ENCODE data around the gene PC. TPM values are rescaled to one million over a fixed set of nuclear protein-coding genes. Genes with fewer than 3 reads are reported as not detected.

Gene PC, protein sequence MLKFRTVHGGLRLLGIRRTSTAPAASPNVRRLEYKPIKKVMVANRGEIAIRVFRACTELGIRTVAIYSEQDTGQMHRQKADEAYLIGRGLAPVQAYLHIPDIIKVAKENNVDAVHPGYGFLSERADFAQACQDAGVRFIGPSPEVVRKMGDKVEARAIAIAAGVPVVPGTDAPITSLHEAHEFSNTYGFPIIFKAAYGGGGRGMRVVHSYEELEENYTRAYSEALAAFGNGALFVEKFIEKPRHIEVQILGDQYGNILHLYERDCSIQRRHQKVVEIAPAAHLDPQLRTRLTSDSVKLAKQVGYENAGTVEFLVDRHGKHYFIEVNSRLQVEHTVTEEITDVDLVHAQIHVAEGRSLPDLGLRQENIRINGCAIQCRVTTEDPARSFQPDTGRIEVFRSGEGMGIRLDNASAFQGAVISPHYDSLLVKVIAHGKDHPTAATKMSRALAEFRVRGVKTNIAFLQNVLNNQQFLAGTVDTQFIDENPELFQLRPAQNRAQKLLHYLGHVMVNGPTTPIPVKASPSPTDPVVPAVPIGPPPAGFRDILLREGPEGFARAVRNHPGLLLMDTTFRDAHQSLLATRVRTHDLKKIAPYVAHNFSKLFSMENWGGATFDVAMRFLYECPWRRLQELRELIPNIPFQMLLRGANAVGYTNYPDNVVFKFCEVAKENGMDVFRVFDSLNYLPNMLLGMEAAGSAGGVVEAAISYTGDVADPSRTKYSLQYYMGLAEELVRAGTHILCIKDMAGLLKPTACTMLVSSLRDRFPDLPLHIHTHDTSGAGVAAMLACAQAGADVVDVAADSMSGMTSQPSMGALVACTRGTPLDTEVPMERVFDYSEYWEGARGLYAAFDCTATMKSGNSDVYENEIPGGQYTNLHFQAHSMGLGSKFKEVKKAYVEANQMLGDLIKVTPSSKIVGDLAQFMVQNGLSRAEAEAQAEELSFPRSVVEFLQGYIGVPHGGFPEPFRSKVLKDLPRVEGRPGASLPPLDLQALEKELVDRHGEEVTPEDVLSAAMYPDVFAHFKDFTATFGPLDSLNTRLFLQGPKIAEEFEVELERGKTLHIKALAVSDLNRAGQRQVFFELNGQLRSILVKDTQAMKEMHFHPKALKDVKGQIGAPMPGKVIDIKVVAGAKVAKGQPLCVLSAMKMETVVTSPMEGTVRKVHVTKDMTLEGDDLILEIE
- polyA plus RNA-seq (2013, experiment 1 of 2): 4.4 TPM
- 4.5 TPM for polyA plus RNA-seq (2013, experiment 2 of 2)

DNA sequence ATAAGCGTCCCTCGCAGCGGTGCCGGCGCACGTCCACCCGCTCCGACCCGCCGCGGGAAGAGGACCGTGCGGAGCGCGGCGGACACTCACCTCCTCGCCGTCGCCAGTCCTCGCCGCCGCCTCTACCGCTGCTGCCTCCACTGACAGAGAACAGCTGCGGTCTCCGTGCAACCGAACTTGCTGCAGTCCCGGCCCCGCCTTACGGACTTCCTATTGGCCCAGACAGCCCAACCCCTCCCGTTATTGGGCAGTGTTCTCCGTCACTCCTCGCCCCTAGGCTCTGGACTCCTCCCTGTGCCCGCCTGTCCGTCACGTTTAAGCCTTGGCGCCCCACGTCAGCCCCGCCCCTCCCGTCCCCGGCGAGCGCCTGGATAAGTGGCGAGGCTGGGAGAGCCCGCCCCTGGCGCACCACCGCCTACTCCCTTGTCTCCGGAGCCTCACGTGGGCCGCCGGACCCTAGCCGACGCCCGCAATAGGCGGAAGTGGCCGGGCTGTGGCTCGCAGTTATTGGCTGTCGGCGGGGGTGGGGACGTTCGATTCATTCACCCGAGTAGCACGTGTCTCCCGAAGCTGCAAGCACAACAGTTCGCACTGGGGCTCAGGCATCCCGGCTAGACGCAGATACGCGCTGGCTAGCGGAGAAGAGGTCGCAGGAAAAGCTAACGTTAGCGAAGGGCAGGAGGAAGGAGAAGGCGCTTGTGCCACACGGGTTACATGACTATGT, at the start of gene PC:
TSS of gene PC (minus strand) at position 152 of the 724 bp plus-strand sequence. CDS start 86,224 bp downstream, outside the sequence.
- peak within 1 kb of the TSS; percentile 52 for H4K91ac ChIP-seq (ENCODE audit: low read length)
- no peak within 1 kb of the TSS for H2BK5ac ChIP-seq (ENCODE audit: low read depth, low read length, poor library complexity, severe bottlenecking)

DNA sequence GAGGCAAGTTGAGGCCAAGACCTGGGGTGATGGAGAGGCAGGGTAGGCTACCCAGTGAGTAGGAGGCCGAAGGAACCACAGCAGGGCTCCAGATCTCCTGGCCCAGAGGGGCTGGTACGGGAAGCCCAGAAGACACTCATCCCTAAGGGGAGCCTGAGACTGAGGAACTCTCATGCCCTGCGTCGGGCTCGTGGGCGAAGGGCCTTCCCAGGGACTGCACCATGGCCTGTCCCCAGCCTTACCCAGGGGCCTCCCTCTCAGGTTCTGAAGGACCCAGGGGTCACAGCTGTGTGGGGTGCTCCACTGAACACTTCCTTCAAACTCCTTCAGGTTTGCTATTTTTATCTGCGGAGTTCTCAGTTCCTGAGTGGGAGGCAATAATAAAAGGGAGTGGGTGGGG, 48.9 kb upstream of the PC start:
- H3K14ac ChIP-seq (ENCODE audit: low read length in 2 of 2): no peak overlapping the region
- no peaks in the 10 kb centered on the region for H3K4me1 ChIP-seq (ENCODE audit: control insufficient read depth, insufficient read depth, low read depth, low read length)
- no peaks in the 10 kb centered on the region for H3K36me3 ChIP-seq (ENCODE audit: control insufficient read depth in 1 of 2, insufficient read depth in 2 of 2, low read depth in 1 of 2, low read length in 2 of 2)
- no peak overlapping the region for H3K9ac ChIP-seq (ENCODE audit: low read length)
- no peak overlapping the region for H2BK15ac ChIP-seq (ENCODE audit: low read depth, poor library complexity, severe bottlenecking)
- 90% methylated on average over 6 of the region's 7 CpGs for WGBS
- peaks cover 0 to 7% of the 10 kb centered on the region in 2 experiments for H3K27me3 ChIP-seq (ENCODE audit: control insufficient read depth in 1 of 2, insufficient read depth in 1 of 2, low read length in 2 of 2)
- H2BK12ac ChIP-seq (ENCODE audit: low read length in 2 of 2): no peak overlapping the region
- H3K79me1 ChIP-seq (replicated peaks; ENCODE audit: low read length, poor library complexity, severe bottlenecking): no peaks in the 10 kb centered on the region
- H2BK5ac ChIP-seq (ENCODE audit: low read depth, low read length, poor library complexity, severe bottlenecking): no peak overlapping the region
- H2BK120ac ChIP-seq (ENCODE audit: low read depth, low read length): no peak overlapping the region
- H3K27ac ChIP-seq (ENCODE audit: low read length, poor library complexity, severe bottlenecking): no peak overlapping the region
- H3K23ac ChIP-seq (ENCODE audit: low read length in 2 of 2): no peak overlapping the region
- H3K4me2 ChIP-seq (ENCODE audit: low read length, poor library complexity, severe bottlenecking): no peak overlapping the region
- no peak overlapping the region for H3K4ac ChIP-seq (ENCODE audit: low read depth in 1 of 2, low read length in 2 of 2)
- H3K18ac ChIP-seq (ENCODE audit: low read depth in 1 of 2, low read length in 2 of 2): no peak overlapping the region
- no peak overlapping the region for H3K4me3 ChIP-seq (ENCODE audit: insufficient read depth in 1 of 2, low read depth in 1 of 2, low read length in 2 of 2)
- no peak overlapping the region for H2AFZ ChIP-seq (ENCODE audit: low read depth, low read length)
- no peaks in the 10 kb centered on the region for H3K9me3 ChIP-seq (ENCODE audit: control insufficient read depth, low read length)
- no peak overlapping the region for H2AK5ac ChIP-seq (ENCODE audit: low read length, severe bottlenecking)
- H4K8ac ChIP-seq (ENCODE audit: low read length): no peak overlapping the region
- DNase-seq: no peak
- no peak overlapping the region for H4K91ac ChIP-seq (ENCODE audit: low read length)

More for the DNA sequence above, at the start of gene PC:
- peak within 1 kb of the TSS; percentile 70 for H3K27ac ChIP-seq (ENCODE audit: low read length, poor library complexity, severe bottlenecking)
- peak within 1 kb of the TSS; percentile 8 for H4K8ac ChIP-seq (ENCODE audit: low read length)
- no peak within 1 kb of the TSS for H2BK120ac ChIP-seq (ENCODE audit: low read depth, low read length)
- H2BK12ac ChIP-seq (ENCODE audit: low read length in 2 of 2): peak within 1 kb of the TSS; percentile 30 to 87
- H3K4me2 ChIP-seq (ENCODE audit: low read length, poor library complexity, severe bottlenecking): peak within 1 kb of the TSS; percentile 91
- H3K79me1 ChIP-seq (replicated peaks; ENCODE audit: low read length, poor library complexity, severe bottlenecking): peaks cover 13% of the 10 kb centered on the region
- H2AFZ ChIP-seq (ENCODE audit: low read depth, low read length): peak within 1 kb of the TSS; percentile 58
- DNase-seq: peak; percentile 100
- peak within 1 kb of the TSS in 1 of 2 experiments; percentile 77 for H3K23ac ChIP-seq (ENCODE audit: low read length in 2 of 2)
- peaks cover 0 to 6% of the 10 kb centered on the region in 2 experiments for H3K36me3 ChIP-seq (ENCODE audit: control insufficient read depth in 1 of 2, insufficient read depth in 2 of 2, low read depth in 1 of 2, low read length in 2 of 2)
- WGBS: under 1% methylated on average over 74 of the region's 74 CpGs
- H3K14ac ChIP-seq (ENCODE audit: low read length in 2 of 2): peak within 1 kb of the TSS in 1 of 2 experiments; percentile 37
- H3K18ac ChIP-seq (ENCODE audit: low read depth in 1 of 2, low read length in 2 of 2): peak within 1 kb of the TSS; percentile 55 to 63
- peak within 1 kb of the TSS in 1 of 2 experiments; percentile 22 for H3K4ac ChIP-seq (ENCODE audit: low read depth in 1 of 2, low read length in 2 of 2)
- no peaks in the 10 kb centered on the region for H3K27me3 ChIP-seq (ENCODE audit: control insufficient read depth in 1 of 2, insufficient read depth in 1 of 2, low read length in 2 of 2)
- H2AK5ac ChIP-seq (ENCODE audit: low read length, severe bottlenecking): no peak within 1 kb of the TSS
- H3K9me3 ChIP-seq (ENCODE audit: control insufficient read depth, low read length): no peaks in the 10 kb centered on the region
- H3K4me1 ChIP-seq (ENCODE audit: control insufficient read depth, insufficient read depth, low read depth, low read length): peaks cover 14% of the 10 kb centered on the region
- peak within 1 kb of the TSS; percentile 46 for H2BK15ac ChIP-seq (ENCODE audit: low read depth, poor library complexity, severe bottlenecking)
- H3K4me3 ChIP-seq (ENCODE audit: insufficient read depth in 1 of 2, low read depth in 1 of 2, low read length in 2 of 2): peak within 1 kb of the TSS; percentile 87 to 93
- peak within 1 kb of the TSS; percentile 88 for H3K9ac ChIP-seq (ENCODE audit: low read length)

DNA sequence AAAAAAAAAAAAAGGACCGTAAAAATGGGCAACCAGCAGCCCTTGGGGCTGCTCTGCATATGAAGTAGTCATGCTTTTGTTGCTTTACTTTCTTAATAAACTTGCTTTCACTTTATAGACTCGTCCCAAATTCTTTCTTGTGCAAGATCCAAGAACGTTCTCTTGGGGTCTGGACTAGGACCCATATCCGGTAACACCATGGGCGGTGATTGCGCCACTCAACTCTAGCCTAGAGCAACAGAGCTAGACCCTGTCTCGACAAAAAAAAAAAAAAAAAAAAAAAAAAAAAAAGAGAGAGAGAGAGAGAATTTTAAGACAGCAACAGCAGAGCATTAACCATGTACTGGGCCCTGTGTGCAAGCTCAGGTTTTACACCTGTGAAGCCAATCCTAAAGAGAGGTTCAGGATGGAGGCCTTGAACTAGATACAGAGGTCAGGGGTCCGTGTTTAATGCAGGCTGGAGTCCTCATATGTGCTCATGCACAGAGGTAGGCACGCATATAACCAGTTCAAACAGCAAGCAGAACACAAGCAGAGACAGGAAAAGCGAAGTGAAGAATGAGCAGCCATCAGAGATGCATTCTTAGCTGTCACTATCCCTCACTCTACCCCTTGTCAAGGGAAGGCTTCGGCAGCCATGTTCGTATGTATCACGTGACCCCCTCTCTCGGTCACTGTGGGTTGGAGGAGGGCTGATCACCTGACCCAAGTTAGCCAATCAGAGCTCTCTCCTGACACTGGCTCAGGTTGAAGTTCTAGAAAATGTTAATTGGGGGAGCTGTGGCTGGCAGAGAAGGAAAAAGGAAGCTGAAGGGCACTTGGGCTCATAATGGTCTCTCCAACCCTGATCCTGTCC, 48.1 kb upstream of the PC start:
- no peak for DNase-seq
- no peak overlapping the region for H3K4me2 ChIP-seq (ENCODE audit: low read length, poor library complexity, severe bottlenecking)
- no peak overlapping the region for H3K4ac ChIP-seq (ENCODE audit: low read depth in 1 of 2, low read length in 2 of 2)
- no peak overlapping the region for H3K27ac ChIP-seq (ENCODE audit: low read length, poor library complexity, severe bottlenecking)
- no peaks in the 10 kb centered on the region for H3K79me1 ChIP-seq (replicated peaks; ENCODE audit: low read length, poor library complexity, severe bottlenecking)
- H3K9me3 ChIP-seq (ENCODE audit: control insufficient read depth, low read length): no peaks in the 10 kb centered on the region
- no peak overlapping the region for H2AK5ac ChIP-seq (ENCODE audit: low read length, severe bottlenecking)
- peaks cover 0 to 7% of the 10 kb centered on the region in 2 experiments for H3K27me3 ChIP-seq (ENCODE audit: control insufficient read depth in 1 of 2, insufficient read depth in 1 of 2, low read length in 2 of 2)
- H3K4me3 ChIP-seq (ENCODE audit: insufficient read depth in 1 of 2, low read depth in 1 of 2, low read length in 2 of 2): peak overlapping the region in 1 of 2 experiments; percentile 47
- no peak overlapping the region for H3K9ac ChIP-seq (ENCODE audit: low read length)
- H3K14ac ChIP-seq (ENCODE audit: low read length in 2 of 2): no peak overlapping the region
- 95% methylated on average over 14 of the region's 14 CpGs for WGBS
- H4K8ac ChIP-seq (ENCODE audit: low read length): no peak overlapping the region
- no peak overlapping the region for H3K23ac ChIP-seq (ENCODE audit: low read length in 2 of 2)
- no peak overlapping the region for H2BK5ac ChIP-seq (ENCODE audit: low read depth, low read length, poor library complexity, severe bottlenecking)
- H3K18ac ChIP-seq (ENCODE audit: low read depth in 1 of 2, low read length in 2 of 2): peak overlapping the region in 1 of 2 experiments; percentile 25
- H3K36me3 ChIP-seq (ENCODE audit: control insufficient read depth in 1 of 2, insufficient read depth in 2 of 2, low read depth in 1 of 2, low read length in 2 of 2): no peaks in the 10 kb centered on the region
- no peak overlapping the region for H2BK12ac ChIP-seq (ENCODE audit: low read length in 2 of 2)
- H2BK15ac ChIP-seq (ENCODE audit: low read depth, poor library complexity, severe bottlenecking): no peak overlapping the region
- no peaks in the 10 kb centered on the region for H3K4me1 ChIP-seq (ENCODE audit: control insufficient read depth, insufficient read depth, low read depth, low read length)
- H4K91ac ChIP-seq (ENCODE audit: low read length): no peak overlapping the region
- no peak overlapping the region for H2AFZ ChIP-seq (ENCODE audit: low read depth, low read length)
- no peak overlapping the region for H2BK120ac ChIP-seq (ENCODE audit: low read depth, low read length)
